GM12872 (cell line): ENCODE results near the gene KMT5B.

Experiments
- CTCF ChIP-seq: IDR thresholded peaks from 3 replicates; pipeline ENCODE4 v1.5.1; 2011; ENCODE audit warnings: low read depth, mild to moderate bottlenecking, low read length, moderate library complexity; ENCODE audit not compliant: insufficient read depth

The KMT5B gene

GRCh38 chr11:68191661-68192579 lies 21.2 kb downstream of the KMT5B start:
- no peak for TF ChIP-seq CTCF

- no peak for TF ChIP-seq CTCF
Observed at GRCh38 chr11:68189888-68190287, 23.2 kb downstream of the KMT5B start.

- TF ChIP-seq CTCF: no peak
Observed at GRCh38 chr11:68189082-68189481, 24.0 kb downstream of the KMT5B start.

GRCh38 chr11:68186061-68186460 lies 27.0 kb downstream of the KMT5B start:
- no peak for TF ChIP-seq CTCF

- TF ChIP-seq CTCF: no peak
Observed at GRCh38 chr11:68181719-68182451, 31.2 kb downstream of the KMT5B start.

- TF ChIP-seq CTCF: no peak
Observed at GRCh38 chr11:68179847-68180246, 33.2 kb downstream of the KMT5B start.

- TF ChIP-seq CTCF: no peak
Observed at GRCh38 chr11:68177877-68178276, 35.2 kb downstream of the KMT5B start.
